OCI-LY7 (cell line): Measurements from ENCODE around the gene MCL1. TPM values are rescaled to one million over a fixed set of nuclear protein-coding genes. Genes with fewer than 3 reads are reported as not detected.

ENCODE experiments used
- BruUV-seq: library from RNA; stranded (reverse); fragments of 400-500 nt; replicated peaks from 2 replicates; lab custom pipeline; 2021; lab: Mats Ljungman, UMichigan
- CTCF ChIA-PET: fragments of 300-600 bp; sonication (Branson Sonifier 250); formaldehyde crosslinking; loops from one replicate; lab custom pipeline; 2022; ENCODE audit warnings: antibody characterized with exemption; ENCODE audit not compliant: unreplicated experiment; lab: Charles Lee
- POLR2A ChIA-PET: fragments of 300-600 bp; sonication (Branson Sonifier 250); formaldehyde crosslinking; loops from one replicate; lab custom pipeline; 2022; ENCODE audit warnings: antibody characterized with exemption; lab: Charles Lee
- DNase-seq: peaks from one replicate; pipeline ENCODE4 v3.0.0-alpha.2; 2015; ENCODE audit warnings: low spot score
- H2AFZ ChIP-seq: fragments of 200-600 bp; sonication (generic), shearing (Covaris generic); 2 replicates; pipeline ENCODE4 v1.6.1; 2014; ENCODE audit warnings: mild to moderate bottlenecking, antibody characterized with exemption, low read length, moderate library complexity
- H3K27ac ChIP-seq: fragments of 200-600 bp; sonication (generic); 2 replicates; pipeline ENCODE4 v1.5.1; 2014; ENCODE audit warnings: mixed run types, low read depth, mild to moderate bottlenecking, moderate library complexity, low read length, inconsistent platforms; ENCODE audit not compliant: poor library complexity, severe bottlenecking
- H3K36me3 ChIP-seq: fragments of 200-600 bp; sonication (generic); 2 replicates; pipeline ENCODE4 v1.6.1; 2014; ENCODE audit warnings: mild to moderate bottlenecking, antibody characterized with exemption, low read length, moderate library complexity, mixed read lengths; ENCODE audit not compliant: insufficient read depth
- H3K4me1 ChIP-seq: fragments of 200-600 bp; sonication (generic); 2 replicates; pipeline ENCODE4 v1.5.1; 2014; ENCODE audit warnings: mild to moderate bottlenecking, low read length; ENCODE audit not compliant: insufficient read depth, poor library complexity, severe bottlenecking
- H3K4me2 ChIP-seq: fragments of 200-600 bp; sonication (generic); 2 replicates; pipeline ENCODE4 v1.6.1; 2014; ENCODE audit warnings: mild to moderate bottlenecking, low read length
- H3K4me3 ChIP-seq: fragments of 200-600 bp; sonication (generic); 2 replicates; pipeline ENCODE4 v1.5.1; 2014; ENCODE audit warnings: mild to moderate bottlenecking, low read depth, low read length; ENCODE audit not compliant: poor library complexity, severe bottlenecking
- H3K79me2 ChIP-seq: fragments of 200-600 bp; sonication (generic); 2 replicates; pipeline ENCODE4 v1.6.1; 2016; ENCODE audit warnings: low read depth, mild to moderate bottlenecking, low read length, moderate library complexity, mixed read lengths; ENCODE audit not compliant: insufficient read depth
- H3K9me2 ChIP-seq: fragments of 200-600 bp; sonication (generic); 2 replicates; pipeline ENCODE4 v1.6.1; 2016; ENCODE audit warnings: mild to moderate bottlenecking, low read length, mixed read lengths; ENCODE audit not compliant: insufficient read depth
- H3K9me3 ChIP-seq: fragments of 200-600 bp; sonication (generic); 2 replicates; pipeline ENCODE4 v1.6.1; 2014; ENCODE audit warnings: mild to moderate bottlenecking, mixed run types, low read length, mixed read lengths
- H4K20me1 ChIP-seq: fragments of 200-600 bp; sonication (generic); 2 replicates; pipeline ENCODE4 v1.6.1; 2014; ENCODE audit warnings: mild to moderate bottlenecking, antibody characterized with exemption, low read length, moderate library complexity, mixed read lengths; ENCODE audit not compliant: insufficient read depth
- EZH2phosphoT487 ChIP-seq: fragments of 200-600 bp; sonication (generic); IDR thresholded peaks from 2 replicates; pipeline ENCODE4 v1.6.1; 2018; ENCODE audit warnings: low read depth, borderline replicate concordance, mild to moderate bottlenecking, mixed run types, antibody characterized with exemption, low read length, moderate library complexity, mixed read lengths
- intact Hi-C: fragments of 100-400 bp; cut with micrococcal nuclease; formaldehyde crosslinking; loops from one replicate; pipeline ENCODE4 v1.10.0; 2022; ENCODE audit not compliant: unreplicated experiment
- total RNA-seq, 2 experiments: library from RNA; depleted of rRNA in 1 of 2; stranded (reverse); fragments of >200 nt in 1 of 2; shearing (Covaris generic) in 1 of 2; gene quantifications; 2 replicates each; pipeline ENCODE4 v1.2.3, GENCODE V29; 2014 to 2022
- TF ChIP-seq, protein P1 (sequence below): fragments of 200-600 bp; sonication (generic); conservative IDR thresholded peaks from 2 replicates; pipeline ENCODE4 v1.5.1; 2014; ENCODE audit warnings: mild to moderate bottlenecking, antibody characterized with exemption, low read length, moderate library complexity, mixed read lengths

The MCL1 gene
- total RNA-seq, 2 experiments from 2014 or later = 102 to 157 TPM

DNA sequence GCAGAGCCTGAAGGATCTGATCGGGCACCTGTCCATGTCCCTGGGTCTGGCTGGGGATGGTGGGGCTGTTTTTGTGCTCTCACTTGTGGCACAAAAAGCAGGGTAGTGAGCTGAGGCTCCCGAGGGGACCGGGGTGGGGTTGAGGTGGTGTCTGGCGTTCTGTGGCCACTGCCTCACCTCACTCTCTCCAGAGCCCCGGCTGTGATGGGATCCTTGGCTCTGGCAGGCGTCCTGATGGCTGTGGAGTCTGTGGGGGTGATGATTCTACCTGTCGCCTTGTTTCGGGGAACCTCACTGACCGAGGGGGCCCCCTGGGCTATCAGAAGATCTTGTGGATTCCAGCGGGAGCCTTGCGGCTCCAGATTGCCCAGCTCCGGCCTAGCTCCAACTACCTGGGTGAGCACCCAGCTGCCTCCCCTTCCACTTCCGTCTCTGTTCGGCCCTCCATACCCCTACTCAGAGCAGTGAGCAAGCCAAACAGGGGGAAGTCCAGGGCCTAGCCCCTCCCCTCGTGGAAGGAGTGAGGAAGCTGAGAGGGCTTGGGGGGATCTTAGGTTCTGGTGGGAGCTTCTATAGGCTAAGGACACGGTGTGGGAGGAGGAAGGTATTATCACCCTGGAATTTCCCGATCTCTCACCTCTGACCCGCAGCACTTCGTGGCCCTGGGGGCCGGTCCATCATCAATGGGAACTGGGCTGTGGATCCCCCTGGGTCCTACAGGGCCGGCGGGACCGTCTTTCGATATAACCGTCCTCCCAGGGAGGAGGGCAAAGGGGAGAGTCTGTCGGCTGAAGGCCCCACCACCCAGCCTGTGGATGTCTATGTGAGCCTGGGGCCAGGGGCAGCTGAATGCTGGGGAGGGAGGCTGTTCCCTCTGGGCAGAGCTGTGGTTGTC, 23.2 kb downstream of the MCL1 start:
- Histone ChIP-seq H3K4me2 (no peak overlapping the region), H3K4me3 (no peak overlapping the region), H3K27ac (no peak overlapping the region), H3K9me3 (no peaks in the 10 kb centered on the region), H4K20me1 (no peaks in the 10 kb centered on the region), H3K79me2 (no peaks in the 10 kb centered on the region), H3K9me2 (no peaks in the 10 kb centered on the region), H2AFZ (no peak overlapping the region), H3K4me1 (peaks cover 17% of the 10 kb centered on the region), H3K36me3 (no peaks in the 10 kb centered on the region)
- intact Hi-C loops = no loop called here
- POLR2A ChIA-PET = interaction anchor here (0.5 kb wide), 1 partner anchor 95 kb away, joined by 3 read pairs; no protein-coding TSS in a partner anchor
- BruUV-seq = no TSS peak
- no peak for DNase-seq
- TF ChIP-seq EZH2phosphoT487 = no peak
- TF ChIP-seq, protein P1, sequence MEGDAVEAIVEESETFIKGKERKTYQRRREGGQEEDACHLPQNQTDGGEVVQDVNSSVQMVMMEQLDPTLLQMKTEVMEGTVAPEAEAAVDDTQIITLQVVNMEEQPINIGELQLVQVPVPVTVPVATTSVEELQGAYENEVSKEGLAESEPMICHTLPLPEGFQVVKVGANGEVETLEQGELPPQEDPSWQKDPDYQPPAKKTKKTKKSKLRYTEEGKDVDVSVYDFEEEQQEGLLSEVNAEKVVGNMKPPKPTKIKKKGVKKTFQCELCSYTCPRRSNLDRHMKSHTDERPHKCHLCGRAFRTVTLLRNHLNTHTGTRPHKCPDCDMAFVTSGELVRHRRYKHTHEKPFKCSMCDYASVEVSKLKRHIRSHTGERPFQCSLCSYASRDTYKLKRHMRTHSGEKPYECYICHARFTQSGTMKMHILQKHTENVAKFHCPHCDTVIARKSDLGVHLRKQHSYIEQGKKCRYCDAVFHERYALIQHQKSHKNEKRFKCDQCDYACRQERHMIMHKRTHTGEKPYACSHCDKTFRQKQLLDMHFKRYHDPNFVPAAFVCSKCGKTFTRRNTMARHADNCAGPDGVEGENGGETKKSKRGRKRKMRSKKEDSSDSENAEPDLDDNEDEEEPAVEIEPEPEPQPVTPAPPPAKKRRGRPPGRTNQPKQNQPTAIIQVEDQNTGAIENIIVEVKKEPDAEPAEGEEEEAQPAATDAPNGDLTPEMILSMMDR = no peak
- CTCF ChIA-PET = no interaction called here

DNA sequence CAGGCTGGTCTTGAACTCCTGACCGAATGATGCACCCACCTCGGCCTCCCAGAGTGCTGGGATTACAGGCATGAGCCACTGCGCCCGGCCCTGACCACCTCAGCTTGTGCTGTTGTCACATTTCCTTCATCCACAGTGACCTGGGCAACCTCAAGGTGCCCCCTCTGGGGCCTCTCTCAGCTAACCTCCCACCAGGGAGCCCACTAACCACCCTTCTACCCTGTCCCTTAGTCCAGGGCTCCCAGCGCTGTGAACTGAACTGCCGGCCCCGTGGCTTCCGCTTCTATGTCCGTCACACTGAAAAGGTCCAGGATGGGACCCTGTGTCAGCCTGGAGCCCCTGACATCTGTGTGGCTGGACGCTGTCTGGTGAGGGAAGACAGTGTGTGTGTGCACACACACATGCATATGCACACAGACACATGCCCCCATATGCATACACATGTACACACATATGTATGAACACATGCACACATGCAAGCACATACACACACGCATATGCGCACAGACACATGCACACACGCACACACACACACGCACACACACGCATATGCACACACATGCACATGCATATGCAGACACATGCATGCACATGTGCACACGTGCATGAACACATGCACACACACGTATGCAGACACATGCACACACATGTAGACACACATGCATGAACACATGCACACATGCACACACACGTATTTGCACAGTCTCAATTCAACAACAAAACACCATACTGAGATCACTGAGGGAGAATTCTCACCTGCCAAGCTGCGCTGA, 24.0 kb downstream of the MCL1 start:
- BruUV-seq = no TSS peak
- no peak for DNase-seq
- CTCF ChIA-PET = no interaction called here

More for the DNA sequence above, 24.0 kb downstream of the MCL1 start:
- TF ChIP-seq EZH2phosphoT487 = no peak
- TF ChIP-seq, protein P1 = no peak
- H3K27ac ChIP-seq = no peak overlapping the region
- no peaks in the 10 kb centered on the region for H3K9me3 ChIP-seq
- no peaks in the 10 kb centered on the region for H3K9me2 ChIP-seq
- POLR2A ChIA-PET = interaction anchor here (0.5 kb wide), 1 partner anchor 95 kb away, joined by 3 read pairs; no protein-coding TSS in a partner anchor
- no peak overlapping the region for H2AFZ ChIP-seq
- H3K4me1 ChIP-seq = peaks cover 8% of the 10 kb centered on the region
- H3K4me2 ChIP-seq = no peak overlapping the region
- H4K20me1 ChIP-seq = no peaks in the 10 kb centered on the region
- no peaks in the 10 kb centered on the region for H3K36me3 ChIP-seq
- H3K79me2 ChIP-seq = no peaks in the 10 kb centered on the region
- H3K4me3 ChIP-seq = no peak overlapping the region
- intact Hi-C loops = no loop called here
